HG03432 (cell line): Measurements from ENCODE around the gene MED26.

Source experiments
- ATAC-seq: cut with Tn5 transposase; IDR thresholded peaks from one replicate; pipeline ENCODE4 v1.9.1; 2021; ENCODE audit warnings: mild to moderate bottlenecking, moderate library complexity; ENCODE audit not compliant: unreplicated experiment

MED26 gene

DNA sequence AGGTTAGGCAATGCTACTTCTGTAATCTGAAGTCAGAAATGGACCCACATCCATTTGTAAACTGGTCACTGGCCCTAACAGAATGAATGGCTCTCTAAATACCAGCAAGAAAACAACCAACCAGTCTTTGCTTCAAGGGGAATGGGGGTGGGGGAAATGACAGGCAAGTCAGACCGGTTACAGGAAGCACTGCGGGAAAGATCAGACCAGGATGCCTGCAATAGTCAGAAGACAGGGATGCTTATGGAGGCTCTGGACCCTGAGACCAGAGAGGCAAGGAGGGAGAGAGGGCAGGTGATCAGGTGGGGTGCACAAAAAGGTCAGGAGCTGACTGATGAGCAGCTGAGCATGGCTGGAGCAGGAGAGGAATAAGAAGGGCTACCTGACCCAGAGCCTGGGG lies 13.1 kb downstream of the MED26 start:
- ATAC-seq = no peak

DNA sequence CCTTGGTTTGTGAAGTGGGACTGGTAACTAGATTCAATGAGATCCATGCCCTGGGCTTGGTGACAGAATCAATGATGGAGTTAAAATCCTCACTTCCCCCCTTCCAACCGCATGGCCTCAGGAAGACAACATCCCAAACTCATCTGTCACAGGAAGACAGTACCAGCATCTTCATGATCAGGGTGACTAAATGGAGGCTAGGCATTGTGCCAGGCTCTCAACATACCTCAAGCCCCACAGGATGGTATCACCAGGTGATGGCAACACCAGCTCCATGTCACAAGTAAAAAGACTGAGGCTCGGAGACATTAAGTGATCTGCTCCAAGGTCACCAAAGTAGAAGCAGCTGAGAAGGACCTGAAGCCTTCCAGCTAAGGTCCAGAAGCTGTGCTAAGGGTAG lies 14.2 kb downstream of the MED26 start:
- no peak for ATAC-seq

DNA sequence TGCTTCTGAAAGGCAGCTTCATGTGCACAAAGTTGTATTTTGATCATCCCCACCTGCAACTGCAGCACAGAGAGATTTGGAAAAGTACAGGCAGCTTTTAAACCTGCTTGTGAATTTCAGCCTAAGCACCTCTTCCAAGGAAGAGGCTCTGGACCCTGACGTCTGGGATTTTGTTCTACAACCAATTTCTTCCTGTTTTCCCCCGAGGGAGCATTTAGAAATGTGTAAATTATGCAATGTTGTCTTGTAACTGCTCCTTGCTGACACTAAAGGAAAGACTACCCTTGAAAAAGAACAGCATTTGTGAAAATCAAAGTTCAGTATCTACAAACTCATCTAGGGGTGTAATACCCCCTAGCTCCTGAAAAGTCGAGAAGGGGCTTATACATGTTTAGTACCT lies 15.4 kb downstream of the MED26 start:
- ATAC-seq = no peak

DNA sequence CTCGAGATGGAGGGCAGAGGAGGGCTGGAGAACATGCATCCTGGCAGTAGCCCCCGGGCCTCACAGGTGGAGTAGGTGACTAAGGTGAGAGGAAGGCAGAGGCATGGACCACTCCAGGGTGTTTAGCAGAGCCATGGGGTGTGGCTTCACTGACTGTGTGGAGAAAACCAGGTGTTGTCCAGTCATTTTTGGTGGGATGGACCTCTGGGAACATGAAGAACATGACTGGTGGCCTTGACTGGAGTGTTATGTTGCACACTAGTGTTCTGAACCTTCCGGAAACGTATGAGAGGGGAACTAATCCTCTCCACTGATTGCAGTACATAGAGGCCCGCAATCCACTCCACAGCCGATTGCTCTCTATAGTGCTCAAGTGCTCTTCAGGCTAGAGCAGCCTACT lies 16.9 kb downstream of the MED26 start:
- no peak for ATAC-seq

DNA sequence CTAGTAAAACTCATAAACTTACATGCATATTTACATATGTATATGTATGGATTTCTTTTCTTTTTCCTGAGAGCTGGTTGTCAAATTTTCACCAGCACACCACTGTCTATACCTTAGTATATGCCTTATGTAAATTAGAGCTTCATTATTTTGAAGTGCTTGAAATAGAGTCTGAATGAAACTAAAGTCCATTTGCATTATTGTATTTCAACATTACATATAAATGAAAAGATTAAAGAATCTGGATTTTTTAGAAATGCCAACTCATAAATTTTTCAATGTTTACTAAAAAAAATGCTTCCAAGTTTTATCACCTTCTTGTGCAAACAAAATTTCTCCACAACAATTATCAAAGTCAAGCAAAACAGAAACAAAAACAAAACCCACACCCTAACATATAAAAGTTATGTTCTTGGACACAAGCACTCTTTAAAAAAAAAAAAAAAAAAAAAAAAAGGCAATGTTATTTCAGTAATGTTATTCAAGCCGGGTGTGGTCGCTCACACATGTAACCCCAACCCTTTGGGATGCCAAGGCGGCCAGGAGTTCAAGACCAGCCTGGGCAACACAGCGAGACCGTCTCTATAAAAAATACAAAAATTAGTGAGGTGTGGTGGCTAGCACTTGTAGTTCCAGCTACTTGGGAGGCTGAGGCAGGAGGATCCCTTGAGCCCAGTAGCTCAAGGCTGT lies 18.3 kb downstream of the MED26 start:
- no peak for ATAC-seq

DNA sequence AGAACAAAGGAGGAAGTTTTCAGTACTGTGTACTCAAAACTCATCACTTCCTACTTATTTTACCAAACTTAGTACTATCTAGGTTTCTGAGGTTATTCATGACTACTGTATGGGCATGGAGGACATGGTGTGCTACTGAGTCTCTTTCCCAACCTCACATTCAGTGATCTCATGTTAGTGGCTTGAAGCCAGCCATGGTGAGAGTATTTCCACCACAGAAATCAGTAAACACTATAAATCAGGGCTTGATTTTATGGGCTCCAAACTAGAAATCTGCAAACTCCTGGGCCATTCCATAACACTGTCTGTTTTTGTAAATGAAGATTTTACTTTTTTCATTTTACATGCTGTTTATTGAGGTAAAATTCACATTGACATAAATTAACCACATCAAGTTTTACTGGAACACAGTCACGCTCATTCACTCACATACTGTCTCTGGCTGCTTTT lies 19.7 kb downstream of the MED26 start:
- ATAC-seq = no peak

DNA sequence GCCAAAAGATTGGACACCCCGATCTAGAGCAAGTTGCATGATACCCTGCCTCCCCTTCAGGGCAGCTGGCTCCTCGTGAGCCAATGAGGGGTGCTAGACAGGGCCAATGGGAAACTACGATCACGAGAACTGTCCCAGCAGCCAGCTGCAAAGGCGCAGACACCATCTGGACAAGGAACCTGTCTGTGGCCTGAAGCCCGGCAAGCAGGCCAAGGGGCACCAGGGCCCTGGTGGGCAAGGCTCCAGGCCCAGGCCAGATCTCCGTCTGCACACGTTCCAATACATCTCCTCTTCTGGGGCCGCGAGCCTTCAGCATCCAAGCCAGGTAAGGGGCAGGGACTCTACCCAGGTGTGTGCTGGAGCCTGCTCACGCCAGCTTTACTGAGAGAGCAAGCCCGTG lies 20.2 kb downstream of the MED26 start:
- no peak for ATAC-seq

DNA sequence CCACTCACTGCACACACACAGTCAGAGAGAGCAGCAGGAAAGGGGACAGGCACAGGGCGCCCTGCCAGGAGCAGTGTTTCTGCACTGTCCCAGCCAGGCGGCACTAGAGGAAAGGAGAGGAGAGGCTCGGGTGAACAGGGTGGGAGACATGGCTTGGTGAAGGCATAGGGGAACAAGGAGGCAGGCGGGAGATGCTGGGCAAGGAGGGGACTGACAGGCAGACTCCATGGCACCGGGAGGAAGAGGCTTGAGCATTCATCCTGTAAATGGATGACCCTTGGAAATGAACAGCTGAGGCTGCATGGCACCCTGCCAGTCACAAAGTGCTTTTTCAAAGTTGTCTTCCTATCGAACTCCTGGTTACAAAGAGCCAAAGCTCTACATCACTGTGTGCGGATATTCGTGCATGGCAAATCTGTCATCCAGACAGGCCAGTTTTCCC lies 22.4 kb downstream of the MED26 start:
- ATAC-seq = no peak

DNA sequence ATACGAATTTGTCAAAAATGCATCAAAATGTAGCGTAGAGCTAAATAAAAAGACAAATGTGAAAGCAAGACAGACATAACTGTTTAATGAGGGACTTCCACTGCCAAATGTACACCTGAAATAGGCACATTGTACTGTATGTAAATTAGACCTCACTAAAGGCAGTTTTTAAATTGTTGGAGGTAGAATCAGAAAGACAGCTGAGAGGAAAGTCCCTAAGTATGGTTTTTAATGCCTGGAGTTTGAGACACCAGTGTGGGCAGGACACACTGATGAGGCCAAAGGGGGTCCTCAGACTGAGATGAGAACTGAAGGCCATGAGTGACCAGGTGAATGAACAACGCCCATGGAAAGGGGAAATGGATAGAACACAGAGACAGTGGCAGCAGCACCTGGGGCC lies 22.9 kb downstream of the MED26 start:
- no peak for ATAC-seq

DNA sequence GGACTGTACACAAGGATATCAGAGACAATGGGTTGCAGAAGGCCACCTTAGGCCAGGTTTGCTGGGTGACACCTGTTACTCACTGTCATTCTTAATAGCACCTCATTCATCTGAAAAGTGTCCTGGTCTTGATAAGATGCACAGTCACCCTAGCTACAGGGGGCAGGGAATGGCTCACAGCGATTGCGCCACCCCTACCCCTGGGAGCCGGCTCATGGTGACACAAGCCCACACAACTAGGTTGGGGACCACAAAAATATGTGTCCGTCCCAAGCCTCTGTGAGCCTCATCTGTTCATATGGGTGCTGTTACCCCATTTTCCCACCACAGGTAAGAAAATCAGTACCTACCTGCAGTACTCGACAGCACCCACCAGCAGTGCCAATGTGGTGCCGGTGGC lies 23.4 kb downstream of the MED26 start:
- ATAC-seq = no peak

DNA sequence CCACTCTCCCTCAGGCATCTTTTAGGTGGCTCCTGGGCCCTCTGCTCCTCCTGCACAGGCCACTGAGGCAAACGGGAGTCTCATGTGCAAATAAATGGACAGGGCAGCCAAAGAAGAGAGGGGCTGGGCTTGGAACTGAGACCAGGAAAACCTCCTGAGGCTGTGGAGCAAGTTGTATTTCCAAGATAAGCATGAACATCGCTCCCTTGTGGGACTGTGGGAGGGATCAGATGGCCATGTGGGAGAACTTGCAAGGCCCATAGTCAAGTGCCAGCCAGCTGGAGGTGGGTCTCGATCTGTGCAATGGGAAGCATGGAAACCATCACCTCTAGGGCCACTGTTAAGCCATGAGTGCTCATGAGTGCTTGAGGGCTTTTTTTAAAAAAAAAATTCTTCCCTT lies 24.9 kb downstream of the MED26 start:
- no peak for ATAC-seq

DNA sequence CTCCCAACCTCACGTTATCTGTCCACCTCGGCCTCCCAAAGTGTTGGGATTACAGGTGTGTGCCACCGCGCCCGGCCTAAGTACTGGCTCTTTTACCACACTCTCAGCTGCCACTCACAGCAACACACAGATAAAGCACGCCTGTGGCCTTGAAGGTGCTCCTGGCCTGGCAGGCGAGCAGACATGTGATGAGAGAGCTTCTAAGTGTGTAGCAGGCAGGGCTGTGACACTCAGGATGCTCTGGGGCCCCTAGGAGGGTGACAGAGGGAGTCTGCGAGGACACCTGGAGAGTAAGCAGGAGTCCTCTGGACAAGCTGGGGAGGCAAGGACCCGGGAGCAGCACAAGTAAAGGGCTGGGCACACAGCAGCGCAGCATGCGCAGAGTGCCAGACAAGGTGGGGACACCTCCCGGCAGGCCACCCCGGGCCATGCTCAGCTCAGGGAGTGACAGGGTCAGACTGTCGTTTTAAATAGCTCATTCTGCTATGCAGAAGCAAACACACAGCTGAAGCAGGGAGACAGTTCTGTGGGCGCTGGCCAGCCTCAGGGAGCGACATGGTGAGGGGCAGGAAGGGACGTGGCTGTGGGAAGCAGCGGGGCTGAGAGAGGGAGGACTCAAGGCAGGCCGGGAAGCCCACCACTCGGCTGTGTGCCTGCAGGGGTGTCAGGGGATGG lies 26.5 kb downstream of the MED26 start:
- ATAC-seq = no peak

DNA sequence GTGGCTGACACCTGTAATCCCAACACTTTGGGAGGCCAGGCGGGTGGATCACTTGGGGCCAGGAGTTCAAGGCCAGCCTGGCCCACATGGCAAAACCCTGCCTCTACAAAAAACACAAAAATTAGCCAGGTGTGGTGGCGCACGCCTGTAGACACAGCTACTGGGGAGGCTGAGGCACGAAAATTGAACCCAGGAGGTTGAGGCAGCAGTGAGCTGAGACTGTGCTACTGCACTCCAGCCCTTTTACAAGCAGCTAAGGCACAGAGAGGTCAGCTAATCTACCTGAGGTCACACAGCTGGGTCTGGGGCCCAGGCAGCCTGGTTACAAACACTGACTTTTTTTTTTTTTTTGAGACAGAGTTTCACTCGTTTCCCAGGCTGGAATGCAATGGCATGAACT lies 27.2 kb downstream of the MED26 start:
- no peak for ATAC-seq

DNA sequence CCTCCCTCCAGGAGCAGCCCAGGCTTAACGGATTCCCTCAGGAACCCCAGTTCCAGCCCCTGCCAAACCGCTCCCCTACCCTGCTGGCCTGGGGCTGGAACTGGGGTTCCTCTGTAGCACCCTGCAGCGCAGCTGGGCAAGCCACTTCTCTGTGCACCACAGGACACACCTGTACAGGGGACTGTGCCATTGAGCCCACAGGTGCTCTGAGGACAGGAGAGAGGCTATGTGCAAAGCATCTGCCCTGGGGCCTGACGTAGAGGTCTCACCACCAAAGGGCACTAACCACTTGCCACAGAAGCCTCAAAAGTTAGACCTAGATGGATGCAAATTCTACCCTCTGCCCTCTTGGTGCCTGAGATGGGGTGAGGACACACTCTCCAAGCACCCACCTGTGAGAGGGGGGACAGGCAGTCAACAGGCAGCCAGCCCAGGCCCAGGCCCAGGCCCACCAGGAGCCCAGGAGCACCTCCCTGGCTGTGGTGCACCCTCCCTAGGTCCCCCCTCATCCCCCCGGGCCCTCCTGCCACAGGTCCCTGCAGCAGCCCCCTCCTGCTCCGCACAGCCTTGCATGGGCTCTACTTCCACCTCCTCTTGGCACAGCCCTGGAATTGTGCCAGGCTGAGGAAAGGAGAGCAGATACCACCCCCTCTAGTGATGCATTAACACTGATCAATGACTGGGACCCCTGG lies 28.2 kb downstream of the MED26 start:
- no peak for ATAC-seq

DNA sequence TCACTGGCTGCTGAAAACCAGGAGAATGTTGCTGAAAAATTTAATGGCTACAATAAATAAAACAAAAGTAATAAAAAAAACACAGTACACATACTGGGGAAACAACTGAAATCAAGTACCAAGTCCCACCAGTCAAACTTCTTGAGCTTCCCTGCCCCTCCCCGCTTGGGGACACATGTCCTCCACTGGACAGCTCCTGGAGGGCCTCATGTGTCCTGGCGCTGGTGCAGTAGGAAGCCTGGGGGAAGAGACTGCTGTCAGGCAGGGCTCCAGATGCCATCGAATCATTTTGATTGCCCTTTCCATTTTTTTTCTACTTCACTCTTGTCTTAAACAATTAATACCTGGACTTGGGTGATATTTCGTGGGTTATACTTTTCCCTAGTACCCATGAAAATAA lies 29.2 kb downstream of the MED26 start:
- no peak for ATAC-seq

DNA sequence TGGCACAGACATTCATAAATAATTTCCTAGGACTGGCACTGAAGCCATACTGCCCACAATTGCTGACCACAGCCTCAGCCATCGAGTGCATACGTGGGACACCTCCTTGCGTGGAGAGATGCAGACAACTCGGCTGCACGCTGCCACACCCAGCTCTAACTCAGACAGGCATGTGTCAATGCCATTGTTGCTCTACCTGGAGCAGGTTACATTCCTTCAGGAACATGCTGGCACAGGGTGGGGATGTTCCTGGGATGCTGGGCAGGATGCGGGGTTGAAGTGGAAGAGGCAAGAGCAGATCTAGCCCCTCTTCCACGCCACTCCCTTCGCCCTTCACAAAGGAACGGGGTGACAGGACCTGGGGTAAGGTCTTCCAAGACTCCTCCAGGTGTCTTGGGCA lies 31.6 kb downstream of the MED26 start:
- ATAC-seq = no peak

DNA sequence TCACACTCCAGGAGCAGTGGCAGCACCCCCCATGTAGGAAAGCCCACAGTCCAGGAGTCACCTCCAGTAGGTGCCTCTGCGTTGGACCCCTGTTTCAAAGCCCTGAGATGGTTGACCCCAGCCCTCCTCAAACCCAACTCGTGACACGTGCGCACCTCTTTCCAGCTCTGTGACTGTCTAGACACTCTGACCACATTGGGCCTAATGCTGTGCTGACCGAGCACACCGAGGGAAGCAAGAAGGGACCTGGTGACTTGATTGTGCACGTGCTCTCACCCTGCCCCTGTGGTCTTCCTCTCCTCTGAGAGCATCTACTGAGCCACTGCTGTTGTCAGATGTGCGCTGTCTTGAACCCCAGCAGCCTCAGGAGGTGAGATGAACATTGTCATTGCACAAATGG lies 32.9 kb downstream of the MED26 start:
- no peak for ATAC-seq

DNA sequence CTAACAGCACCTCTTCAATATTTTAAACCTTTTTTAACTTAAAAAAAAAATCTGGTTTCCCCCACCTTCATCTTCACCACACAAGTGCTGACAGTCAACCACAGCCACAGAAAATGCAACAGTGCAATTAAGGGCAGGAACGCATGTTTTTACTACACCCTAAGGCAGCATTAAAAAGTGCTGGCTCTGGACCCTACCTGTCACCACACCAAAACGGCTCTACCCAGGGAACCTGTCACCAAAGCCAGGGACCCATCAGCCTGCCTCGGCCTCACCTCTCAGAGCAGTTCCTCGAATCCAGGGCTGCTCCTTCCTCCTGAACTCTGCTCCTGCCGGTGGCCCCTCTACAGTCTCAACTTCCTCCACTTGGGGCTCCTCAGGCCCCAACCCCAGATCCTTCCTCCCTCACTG lies 33.3 kb downstream of the MED26 start:
- ATAC-seq = no peak

DNA sequence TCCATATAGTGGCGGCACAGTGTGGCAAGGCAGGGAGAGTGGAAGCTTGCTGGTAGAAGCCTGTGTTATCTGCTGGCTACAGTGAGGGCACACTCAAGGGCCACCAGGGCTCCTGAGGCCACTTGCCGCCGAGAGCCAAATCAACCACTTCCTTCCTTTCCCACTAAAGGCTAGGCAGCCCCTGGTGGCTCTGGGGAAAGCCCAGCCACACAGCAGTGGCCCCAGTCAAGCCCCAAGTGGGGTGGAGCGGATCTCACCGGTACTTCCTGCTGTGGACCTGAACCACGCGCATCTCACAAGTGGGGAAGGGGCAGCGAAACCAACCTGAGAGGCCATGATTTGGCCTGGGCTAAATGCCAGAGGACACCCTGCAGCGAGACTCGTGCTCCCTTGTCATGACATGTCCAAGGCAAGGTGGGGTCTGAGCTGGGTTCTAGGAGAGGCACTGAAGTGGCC lies 33.8 kb downstream of the MED26 start:
- no peak for ATAC-seq

DNA sequence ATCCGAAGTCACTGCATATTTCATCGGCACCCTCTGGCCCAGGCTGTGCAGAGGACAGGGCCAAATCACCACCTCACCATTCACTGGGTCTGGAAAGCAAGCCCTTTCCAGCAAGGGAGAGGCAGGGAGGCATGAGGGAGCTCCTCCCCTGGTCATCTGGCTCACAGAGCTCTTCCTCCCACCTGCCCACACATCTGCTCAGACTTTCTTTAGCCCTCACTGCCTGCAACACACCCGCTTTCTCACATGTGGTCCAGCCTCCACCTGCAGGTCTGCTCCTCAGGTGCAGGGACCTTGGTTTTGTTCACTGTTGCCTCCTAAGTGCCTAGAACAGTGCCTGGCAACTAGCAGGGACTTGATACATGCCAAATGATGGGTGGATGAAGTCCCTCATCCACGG lies 34.8 kb downstream of the MED26 start:
- no peak for ATAC-seq

DNA sequence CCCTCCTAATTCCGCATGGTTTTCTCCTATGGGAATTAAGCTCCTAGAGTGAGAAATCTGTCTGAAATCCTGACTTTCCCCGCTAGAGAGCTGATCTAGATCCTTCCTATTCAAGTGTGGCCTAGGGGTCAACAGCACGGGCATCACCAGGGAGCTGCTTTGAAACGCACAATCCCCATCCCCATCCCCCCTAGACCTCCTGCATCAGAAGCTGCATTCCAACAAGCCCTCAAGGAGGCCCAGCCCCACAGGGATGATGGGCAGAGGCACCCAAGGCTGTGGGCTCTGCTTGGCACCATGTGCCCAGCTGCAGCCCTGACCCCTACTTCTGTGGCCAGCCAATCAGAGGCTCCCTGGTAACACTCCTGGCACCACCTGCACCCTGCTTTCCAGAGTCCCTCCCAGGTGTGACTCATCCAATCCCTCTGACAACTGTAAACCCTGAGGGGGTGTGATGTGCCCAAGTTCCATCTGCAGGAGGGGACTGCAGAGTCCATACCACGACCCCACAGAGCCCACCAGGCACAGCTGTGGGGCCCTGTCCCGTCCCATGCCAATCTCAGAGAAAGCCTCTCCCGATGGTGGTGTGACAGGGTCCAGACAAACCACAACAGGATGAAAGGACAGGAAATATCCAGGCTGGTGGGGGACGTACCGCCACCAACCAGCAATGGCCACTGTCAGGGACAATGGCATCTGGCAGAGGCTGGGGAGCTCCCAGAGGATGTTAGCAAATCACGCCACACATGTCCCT lies 36.0 kb downstream of the MED26 start:
- no peak for ATAC-seq
